ENCODE measurements around the gene PDE9A.

The PDE9A gene

DNA sequence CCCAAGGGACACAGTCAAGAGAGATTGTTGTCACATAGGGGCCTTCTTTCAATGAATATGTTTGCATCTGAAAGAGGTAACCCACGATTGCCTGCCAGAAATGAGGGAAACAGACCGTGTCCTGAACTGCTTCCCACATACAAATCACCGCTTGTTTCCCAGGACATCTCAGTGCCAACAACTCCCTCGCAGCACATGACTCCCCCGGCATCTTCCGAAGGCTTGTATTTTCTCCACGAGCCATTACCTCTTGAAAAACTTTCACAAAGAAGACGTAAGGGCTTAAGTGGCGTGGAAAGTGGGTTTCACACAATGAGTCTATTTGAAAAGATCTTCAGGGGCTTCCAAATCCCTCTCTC is 31.6 kb upstream of the PDE9A start:
- in situ Hi-C loops (cut with MboI; ENCODE audit: low pct_unique_long_range_greater_than_20kb, low sequenced_read_pairs, unreplicated experiment), result no loop called here
- no peak for DNase-seq (ENCODE audit: low spot score)
- TF ChIP-seq, protein P1, sequence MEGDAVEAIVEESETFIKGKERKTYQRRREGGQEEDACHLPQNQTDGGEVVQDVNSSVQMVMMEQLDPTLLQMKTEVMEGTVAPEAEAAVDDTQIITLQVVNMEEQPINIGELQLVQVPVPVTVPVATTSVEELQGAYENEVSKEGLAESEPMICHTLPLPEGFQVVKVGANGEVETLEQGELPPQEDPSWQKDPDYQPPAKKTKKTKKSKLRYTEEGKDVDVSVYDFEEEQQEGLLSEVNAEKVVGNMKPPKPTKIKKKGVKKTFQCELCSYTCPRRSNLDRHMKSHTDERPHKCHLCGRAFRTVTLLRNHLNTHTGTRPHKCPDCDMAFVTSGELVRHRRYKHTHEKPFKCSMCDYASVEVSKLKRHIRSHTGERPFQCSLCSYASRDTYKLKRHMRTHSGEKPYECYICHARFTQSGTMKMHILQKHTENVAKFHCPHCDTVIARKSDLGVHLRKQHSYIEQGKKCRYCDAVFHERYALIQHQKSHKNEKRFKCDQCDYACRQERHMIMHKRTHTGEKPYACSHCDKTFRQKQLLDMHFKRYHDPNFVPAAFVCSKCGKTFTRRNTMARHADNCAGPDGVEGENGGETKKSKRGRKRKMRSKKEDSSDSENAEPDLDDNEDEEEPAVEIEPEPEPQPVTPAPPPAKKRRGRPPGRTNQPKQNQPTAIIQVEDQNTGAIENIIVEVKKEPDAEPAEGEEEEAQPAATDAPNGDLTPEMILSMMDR (IDR thresholded peaks at IDR 0.05; ENCODE audit: extremely low read depth, insufficient read depth, missing control alignments), result no peak

DNA sequence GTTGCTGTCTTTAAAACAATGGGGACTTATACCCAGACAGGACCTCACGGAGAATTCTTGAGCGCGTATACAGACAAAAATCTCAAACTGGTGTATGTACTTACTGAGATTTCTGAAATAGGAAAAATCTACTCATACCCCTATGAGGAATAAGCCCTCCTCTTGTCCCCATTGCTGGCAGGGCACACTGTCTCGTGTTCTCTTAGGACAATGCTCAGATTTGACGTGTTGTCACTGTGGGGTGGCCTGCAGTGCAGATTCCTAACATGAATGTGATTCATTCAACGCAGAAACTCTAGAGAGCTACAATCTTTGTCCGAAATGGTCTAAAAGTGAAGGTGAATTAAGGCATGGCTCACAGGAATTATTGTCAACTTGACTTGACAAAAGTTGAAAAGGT is 31.1 kb upstream of the PDE9A start:
- TF ChIP-seq, protein P1 (IDR thresholded peaks at IDR 0.05; ENCODE audit: extremely low read depth, insufficient read depth, missing control alignments), result no peak
- in situ Hi-C loops (cut with MboI; ENCODE audit: low pct_unique_long_range_greater_than_20kb, low sequenced_read_pairs, unreplicated experiment), result no loop called here

DNA sequence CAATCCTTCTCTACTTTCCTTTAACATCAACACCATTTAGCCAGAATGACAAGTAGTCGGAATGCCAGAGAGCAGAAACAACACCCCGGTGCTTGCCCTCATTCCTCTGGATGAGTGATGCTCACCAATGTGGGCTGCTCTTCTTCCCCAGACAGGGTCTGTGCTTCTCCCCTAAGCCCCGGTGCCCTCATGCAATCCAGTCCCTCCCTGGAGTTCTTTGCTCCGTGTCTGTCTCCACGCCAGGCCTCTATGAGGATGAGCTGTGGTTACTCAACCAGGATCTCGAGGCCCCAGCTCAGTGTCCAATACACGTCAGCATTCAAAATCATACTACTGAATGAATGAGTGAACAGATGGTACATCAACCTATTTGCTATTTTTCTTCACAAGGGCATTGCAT is 29.7 kb upstream of the PDE9A start:
- in situ Hi-C loops (cut with MboI; ENCODE audit: low pct_unique_long_range_greater_than_20kb, low sequenced_read_pairs, unreplicated experiment), result no loop called here
- TF ChIP-seq, protein P1 (IDR thresholded peaks at IDR 0.05; ENCODE audit: extremely low read depth, insufficient read depth, missing control alignments), result no peak
- DNase-seq (ENCODE audit: low spot score), result no peak

More for the DNA sequence above, 31.1 kb upstream of the PDE9A start:
- no peak for DNase-seq (ENCODE audit: low spot score)

DNA sequence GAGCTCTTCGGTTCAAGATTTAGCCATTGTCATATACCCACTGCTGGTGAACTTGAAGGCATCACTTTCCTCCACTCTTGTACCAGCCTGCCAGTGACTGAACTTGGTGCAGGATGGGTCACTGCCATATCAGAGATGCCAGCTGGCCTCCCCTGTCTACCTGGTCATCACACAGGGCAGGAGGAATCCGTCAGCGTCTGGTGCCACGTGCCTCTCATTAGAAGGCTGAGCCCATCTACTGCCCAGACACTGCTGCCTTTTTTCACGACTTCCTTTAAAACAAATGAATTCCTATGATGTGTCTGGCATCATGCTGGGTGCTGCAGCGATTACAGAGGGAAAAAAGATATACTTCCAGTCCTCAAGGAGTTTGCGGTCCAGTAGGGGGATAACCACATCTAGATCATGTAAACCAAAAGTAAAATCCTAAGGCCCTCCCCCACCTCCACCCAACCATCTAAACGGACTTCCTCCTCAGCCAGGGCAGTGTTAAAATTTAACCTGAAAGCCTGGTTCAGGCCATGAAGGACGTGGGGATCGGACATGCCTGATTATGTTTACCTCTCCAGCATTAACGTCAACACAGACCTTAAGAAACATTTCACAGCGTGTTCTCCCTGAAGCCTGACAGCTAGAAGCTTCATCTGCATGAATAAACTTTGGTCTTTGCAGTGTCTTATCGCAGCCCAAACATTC is 29.2 kb upstream of the PDE9A start:
- in situ Hi-C loops (cut with MboI; ENCODE audit: low pct_unique_long_range_greater_than_20kb, low sequenced_read_pairs, unreplicated experiment), result no loop called here

DNA sequence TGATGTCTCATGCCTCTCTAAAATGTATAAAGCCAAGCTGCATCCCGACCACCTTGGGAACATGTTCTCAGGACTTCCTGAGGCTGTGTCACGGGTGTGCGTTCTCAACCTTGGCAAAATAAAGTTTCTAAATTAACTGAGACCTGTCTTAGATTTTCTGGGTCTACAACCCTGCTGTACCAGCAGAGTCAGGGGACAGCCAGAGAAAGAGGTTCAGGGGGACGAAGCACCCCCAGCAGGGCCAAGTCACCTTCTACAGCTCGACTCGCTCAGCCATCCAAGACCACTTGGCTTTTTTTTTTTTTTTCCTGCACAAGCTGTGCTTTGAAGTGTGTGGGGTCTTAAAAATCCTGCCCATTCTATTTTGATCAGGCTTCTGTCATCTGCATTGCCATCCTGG is 28.5 kb upstream of the PDE9A start:
- TF ChIP-seq, protein P1 (IDR thresholded peaks at IDR 0.05; ENCODE audit: extremely low read depth, insufficient read depth, missing control alignments), result no peak
- in situ Hi-C loops (cut with MboI; ENCODE audit: low pct_unique_long_range_greater_than_20kb, low sequenced_read_pairs, unreplicated experiment), result no loop called here
- DNase-seq (ENCODE audit: low spot score), result no peak

More for the DNA sequence above, 29.2 kb upstream of the PDE9A start:
- TF ChIP-seq, protein P1 (IDR thresholded peaks at IDR 0.05; ENCODE audit: extremely low read depth, insufficient read depth, missing control alignments), result no peak
- no peak for DNase-seq (ENCODE audit: low spot score)

DNA sequence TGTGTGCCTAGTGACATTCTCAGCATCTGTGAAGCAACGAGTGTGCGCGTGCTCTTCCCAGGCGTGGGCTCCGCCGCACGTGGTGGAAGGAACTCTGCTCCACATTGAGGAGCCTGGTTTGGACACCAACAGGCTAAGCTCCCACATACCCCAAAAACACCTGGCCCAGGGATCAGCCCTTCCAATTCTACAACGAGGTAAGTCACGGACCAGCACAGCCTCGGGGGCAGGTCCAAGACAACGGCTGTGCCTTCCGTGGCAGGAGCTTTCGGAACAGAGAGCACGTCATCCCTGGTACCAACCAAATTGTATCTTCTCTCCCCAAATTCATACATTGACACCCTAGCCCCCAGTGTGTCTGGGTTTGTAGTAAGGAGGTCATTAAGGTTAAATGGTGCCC is 27.2 kb upstream of the PDE9A start:
- TF ChIP-seq, protein P1 (IDR thresholded peaks at IDR 0.05; ENCODE audit: extremely low read depth, insufficient read depth, missing control alignments), result no peak
- in situ Hi-C loops (cut with MboI; ENCODE audit: low pct_unique_long_range_greater_than_20kb, low sequenced_read_pairs, unreplicated experiment), result no loop called here
- no peak for DNase-seq (ENCODE audit: low spot score)
